Measurements from ENCODE around the gene PLAU. TPM values are rescaled to one million over a fixed set of nuclear protein-coding genes. Genes with fewer than 3 reads are reported as not detected.

Gene PLAU
- total and polyA plus RNA-seq, 2 donors (not counting 3 experiments of a cell fraction or from before 2014, with no cell fraction given) = 23.6 to 34.9 TPM

- ChIA-PET CTCF (interaction anchor here (0.9 to 2.6 kb wide), 3 partner anchors 8 to 68 kb away, joined by 3 to 9 read pairs (median 8); no protein-coding TSS in a partner anchor), POLR2A (no interaction called here)
- no peaks in the 10 kb centered on the region for H3K79me2 ChIP-seq (ENCODE audit: control insufficient read depth, insufficient read depth, low read length)
- no peaks in the 10 kb centered on the region for H3K9me1 ChIP-seq (replicated peaks; ENCODE audit: control insufficient read depth, extremely low read depth, insufficient read depth, low read length)
- H2AFZ ChIP-seq (ENCODE audit: low read depth, low read length) = no peak overlapping the region
- H3K4me3 ChIP-seq (replicated peaks in 1 of 3; ENCODE audit: insufficient read depth in 1 of 3, low read depth in 1 of 3, low read length in 3 of 3) = no peak overlapping the region
- DNase-seq (ENCODE audit: low read depth, low spot score) (no peak), FAIRE-seq (no peak)
- H3K36me3 ChIP-seq (ENCODE audit: control insufficient read depth in 2 of 2, extremely low read depth in 1 of 2, insufficient read depth in 2 of 2, low read length in 2 of 2) = no peaks in the 10 kb centered on the region
- no peak overlapping the region for H3K9ac ChIP-seq (replicated peaks; ENCODE audit: extremely low read depth, insufficient read depth, low read length)
- no peak overlapping the region for H3K4me2 ChIP-seq (ENCODE audit: insufficient read depth, low read length)
- dilution Hi-C loops (cut with MboI; ENCODE audit: extremely low pct_ligation_motif_present, low sequenced_read_pairs) = no loop called here
- no peaks in the 10 kb centered on the region for H4K20me1 ChIP-seq (replicated peaks; ENCODE audit: control insufficient read depth, extremely low read depth, insufficient read depth, low read length)
- TF ChIP-seq EZH2 (IDR thresholded peaks at IDR 0.05; ENCODE audit: borderline replicate concordance, low read depth, low read length, severe bottlenecking) = no peak
- no peak for TF ChIP-seq JUN (IDR thresholded peaks at IDR 0.05; ENCODE audit: borderline replicate concordance, insufficient read depth, insufficient read length, low read depth)
- no peak for TF ChIP-seq POLR2AphosphoS5 (IDR thresholded peaks at IDR 0.05; ENCODE audit: insufficient read depth, low read depth, low read length)
- TF ChIP-seq CTCF (IDR thresholded peaks at IDR 0.05; ENCODE audit: extremely low read depth in 1 of 2, insufficient read depth in 1 of 2, low read depth in 1 of 2, low read length in 2 of 2) = no peak
- no peak for TF ChIP-seq GATA2 (IDR thresholded peaks at IDR 0.05; ENCODE audit: insufficient read depth, insufficient read length, low read depth, low read length)
- no peak for TF ChIP-seq MYC (IDR thresholded peaks at IDR 0.05; ENCODE audit: low read depth, low read length)
- TF ChIP-seq MAX (IDR thresholded peaks at IDR 0.05; ENCODE audit: insufficient read depth, insufficient read length) = no peak
- intact Hi-C loops (cut with micrococcal nuclease) = no loop called here
- H3K27me3 ChIP-seq (ENCODE audit: control insufficient read depth in 2 of 2, insufficient read depth in 2 of 2, low read length in 2 of 2) = no peaks in the 10 kb centered on the region
- H3K4me1 ChIP-seq (ENCODE audit: control insufficient read depth, extremely low read depth, insufficient read depth, low read length) = peaks cover 10% of the 10 kb centered on the region
- BruUV-seq (replicated peaks) = no TSS peak
- no peak overlapping the region for H3K27ac ChIP-seq (ENCODE audit: insufficient read depth, low read depth, low read length)
- H3K9me3 ChIP-seq (replicated peaks; ENCODE audit: control insufficient read depth, insufficient read depth, low read length) = no peaks in the 10 kb centered on the region
Measured at GRCh38 chr10:73953665-73954064, 42.7 kb downstream of the PLAU start.
